NK-92 (cell line): ENCODE results near the gene NTRK3.

Experiments
- DNase-seq: peaks from one replicate; lab custom pipeline; 2025; ENCODE audit not compliant: unreplicated experiment; lab: John Stamatoyannopoulos, UW

Gene NTRK3

GRCh38 chr15:88232771-88233201 lies 23.8 kb downstream of the NTRK3 start:
- DNase-seq: no peak

- DNase-seq: no peak
These were observed 24.5 kb downstream of the NTRK3 start for GRCh38 chr15:88231909-88232644.

- no peak for DNase-seq
These were observed 25.7 kb downstream of the NTRK3 start for GRCh38 chr15:88230823-88231222.

GRCh38 chr15:88225461-88225860 lies 31.1 kb downstream of the NTRK3 start:
- no peak for DNase-seq

- DNase-seq: no peak
These were observed 33.5 kb downstream of the NTRK3 start for GRCh38 chr15:88223084-88223483.

- DNase-seq: no peak
These were observed 34.7 kb downstream of the NTRK3 start for GRCh38 chr15:88221836-88222235.

- no peak for DNase-seq
These were observed 35.9 kb downstream of the NTRK3 start for GRCh38 chr15:88220443-88221335.

- no peak for DNase-seq
These were observed 36.9 kb downstream of the NTRK3 start for GRCh38 chr15:88219623-88220022.

GRCh38 chr15:88218557-88219221 lies 37.9 kb downstream of the NTRK3 start:
- DNase-seq: no peak

- DNase-seq: no peak
These were observed 41.4 kb downstream of the NTRK3 start for GRCh38 chr15:88215066-88215648.

GRCh38 chr15:88209111-88209510 lies 47.4 kb downstream of the NTRK3 start:
- no peak for DNase-seq

GRCh38 chr15:88208396-88208795 lies 48.1 kb downstream of the NTRK3 start:
- DNase-seq: no peak

- no peak for DNase-seq
These were observed 49.0 kb downstream of the NTRK3 start for GRCh38 chr15:88207565-88207964.

- no peak for DNase-seq
These were observed 52.0 kb downstream of the NTRK3 start for GRCh38 chr15:88204584-88204983.

GRCh38 chr15:88202231-88202630 lies 54.3 kb downstream of the NTRK3 start:
- no peak for DNase-seq

GRCh38 chr15:88201207-88201606 lies 55.3 kb downstream of the NTRK3 start:
- no peak for DNase-seq

GRCh38 chr15:88196961-88197360 lies 59.6 kb downstream of the NTRK3 start:
- DNase-seq: no peak

- DNase-seq: no peak
These were observed 62.4 kb downstream of the NTRK3 start for GRCh38 chr15:88194162-88194561.

- no peak for DNase-seq
These were observed 63.1 kb downstream of the NTRK3 start for GRCh38 chr15:88193415-88193814.

- no peak for DNase-seq
These were observed 64.8 kb downstream of the NTRK3 start for GRCh38 chr15:88191812-88192165.

GRCh38 chr15:88190232-88190631 lies 66.3 kb downstream of the NTRK3 start:
- no peak for DNase-seq
